Neural cell (in vitro differentiated cells): ENCODE measurements around the gene LPAR6.

Experiments used
- EP300 ChIP-seq: fragments of 450-650 bp; conservative IDR thresholded peaks from 2 replicates; pipeline ENCODE4 v1.6.1; 2014; ENCODE audit warnings: antibody characterized with exemption, mild to moderate bottlenecking, moderate library complexity; ENCODE audit not compliant: poor library complexity, severe bottlenecking
- EZH2 ChIP-seq: fragments of 200-600, 300-800 bp; shearing (Covaris generic), sonication (generic); IDR thresholded peaks from 2 replicates; pipeline ENCODE4 v1.6.1; 2014; ENCODE audit warnings: antibody characterized with exemption, low read length, borderline replicate concordance, mild to moderate bottlenecking; ENCODE audit not compliant: insufficient read depth, poor library complexity, severe bottlenecking
- POLR2AphosphoS5 ChIP-seq: IDR thresholded peaks from 2 replicates; pipeline ENCODE4 v1.6.1; 2012
- TF ChIP-seq, protein P1 (sequence below): fragments of 450-650 bp; IDR thresholded peaks from 2 replicates; pipeline ENCODE4 v1.5.1; 2014; ENCODE audit warnings: antibody characterized with exemption, mild to moderate bottlenecking, moderate library complexity; ENCODE audit not compliant: poor library complexity, severe bottlenecking
- TF ChIP-seq, protein P2 (sequence below): IDR thresholded peaks from 2 replicates; pipeline ENCODE4 v1.6.1; 2012; ENCODE audit warnings: borderline replicate concordance

DNA sequence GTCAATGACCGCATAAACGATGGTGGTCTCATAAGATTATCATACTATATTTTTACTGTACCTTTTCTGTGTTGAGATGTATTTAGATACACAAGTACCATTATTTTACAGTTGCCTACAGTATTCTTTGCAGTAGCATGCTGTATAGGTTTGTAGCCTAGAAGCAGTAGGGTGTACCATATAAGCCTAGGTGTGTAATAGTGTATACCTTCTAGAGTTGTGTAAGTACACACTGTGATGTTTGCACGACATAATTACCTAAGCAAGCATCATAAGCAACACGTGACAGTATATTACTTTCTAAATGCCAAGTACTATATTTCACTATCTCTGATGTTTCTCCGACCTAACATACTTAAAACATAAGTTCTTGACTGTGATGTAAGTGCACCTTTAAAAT lies 2.7 kb downstream of the LPAR6 start:
- TF ChIP-seq, protein P1, sequence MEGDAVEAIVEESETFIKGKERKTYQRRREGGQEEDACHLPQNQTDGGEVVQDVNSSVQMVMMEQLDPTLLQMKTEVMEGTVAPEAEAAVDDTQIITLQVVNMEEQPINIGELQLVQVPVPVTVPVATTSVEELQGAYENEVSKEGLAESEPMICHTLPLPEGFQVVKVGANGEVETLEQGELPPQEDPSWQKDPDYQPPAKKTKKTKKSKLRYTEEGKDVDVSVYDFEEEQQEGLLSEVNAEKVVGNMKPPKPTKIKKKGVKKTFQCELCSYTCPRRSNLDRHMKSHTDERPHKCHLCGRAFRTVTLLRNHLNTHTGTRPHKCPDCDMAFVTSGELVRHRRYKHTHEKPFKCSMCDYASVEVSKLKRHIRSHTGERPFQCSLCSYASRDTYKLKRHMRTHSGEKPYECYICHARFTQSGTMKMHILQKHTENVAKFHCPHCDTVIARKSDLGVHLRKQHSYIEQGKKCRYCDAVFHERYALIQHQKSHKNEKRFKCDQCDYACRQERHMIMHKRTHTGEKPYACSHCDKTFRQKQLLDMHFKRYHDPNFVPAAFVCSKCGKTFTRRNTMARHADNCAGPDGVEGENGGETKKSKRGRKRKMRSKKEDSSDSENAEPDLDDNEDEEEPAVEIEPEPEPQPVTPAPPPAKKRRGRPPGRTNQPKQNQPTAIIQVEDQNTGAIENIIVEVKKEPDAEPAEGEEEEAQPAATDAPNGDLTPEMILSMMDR = no peak
- TF ChIP-seq, protein P2, sequence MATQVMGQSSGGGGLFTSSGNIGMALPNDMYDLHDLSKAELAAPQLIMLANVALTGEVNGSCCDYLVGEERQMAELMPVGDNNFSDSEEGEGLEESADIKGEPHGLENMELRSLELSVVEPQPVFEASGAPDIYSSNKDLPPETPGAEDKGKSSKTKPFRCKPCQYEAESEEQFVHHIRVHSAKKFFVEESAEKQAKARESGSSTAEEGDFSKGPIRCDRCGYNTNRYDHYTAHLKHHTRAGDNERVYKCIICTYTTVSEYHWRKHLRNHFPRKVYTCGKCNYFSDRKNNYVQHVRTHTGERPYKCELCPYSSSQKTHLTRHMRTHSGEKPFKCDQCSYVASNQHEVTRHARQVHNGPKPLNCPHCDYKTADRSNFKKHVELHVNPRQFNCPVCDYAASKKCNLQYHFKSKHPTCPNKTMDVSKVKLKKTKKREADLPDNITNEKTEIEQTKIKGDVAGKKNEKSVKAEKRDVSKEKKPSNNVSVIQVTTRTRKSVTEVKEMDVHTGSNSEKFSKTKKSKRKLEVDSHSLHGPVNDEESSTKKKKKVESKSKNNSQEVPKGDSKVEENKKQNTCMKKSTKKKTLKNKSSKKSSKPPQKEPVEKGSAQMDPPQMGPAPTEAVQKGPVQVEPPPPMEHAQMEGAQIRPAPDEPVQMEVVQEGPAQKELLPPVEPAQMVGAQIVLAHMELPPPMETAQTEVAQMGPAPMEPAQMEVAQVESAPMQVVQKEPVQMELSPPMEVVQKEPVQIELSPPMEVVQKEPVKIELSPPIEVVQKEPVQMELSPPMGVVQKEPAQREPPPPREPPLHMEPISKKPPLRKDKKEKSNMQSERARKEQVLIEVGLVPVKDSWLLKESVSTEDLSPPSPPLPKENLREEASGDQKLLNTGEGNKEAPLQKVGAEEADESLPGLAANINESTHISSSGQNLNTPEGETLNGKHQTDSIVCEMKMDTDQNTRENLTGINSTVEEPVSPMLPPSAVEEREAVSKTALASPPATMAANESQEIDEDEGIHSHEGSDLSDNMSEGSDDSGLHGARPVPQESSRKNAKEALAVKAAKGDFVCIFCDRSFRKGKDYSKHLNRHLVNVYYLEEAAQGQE = no peak
- TF ChIP-seq EP300 (no peak), POLR2AphosphoS5 (no peak), EZH2 (no peak)
